AG04450 (cell line): ENCODE data around the gene SCPEP1. TPM values are rescaled to one million over a fixed set of nuclear protein-coding genes. Genes with fewer than 3 reads are reported as not detected.
A peak's percentile ranks its signal among the peaks of the same experiment; 100 is the strongest.

Experiments
- CTCF ChIA-PET: fragments of 300-600, 350-600 bp; formaldehyde crosslinking; extraction: SDS; loops from one replicate; lab custom pipeline; 2022; ENCODE audit warnings: antibody characterized with exemption, inconsistent platforms; lab: Charles Lee
- POLR2A ChIA-PET: fragments of 350-600 bp; formaldehyde crosslinking; extraction: SDS; loops from one replicate; lab custom pipeline; 2021; ENCODE audit warnings: antibody characterized with exemption, inconsistent platforms; lab: Yijun Ruan, JAX
- DNase-seq: peaks from one replicate; pipeline ENCODE4 v3.0.0-alpha.2; 2011; ENCODE audit warnings: low read depth, low spot score
- H3K27ac ChIP-seq: one replicate; pipeline ENCODE4 v1.5.1; 2012; ENCODE audit warnings: low read depth, low read length, control low read depth
- H3K27me3 ChIP-seq: one replicate; pipeline ENCODE4 v1.6.0; 2012; ENCODE audit warnings: low read length; ENCODE audit not compliant: control insufficient read depth, insufficient read depth
- H3K4me3 ChIP-seq: 2 replicates; pipeline ENCODE4 v1.5.1; 2011; ENCODE audit warnings: mild to moderate bottlenecking, low read depth, low read length, control low read depth
- H3K9me3 ChIP-seq: 2 replicates; pipeline ENCODE4 v1.5.1; 2012; ENCODE audit warnings: low read length; ENCODE audit not compliant: control insufficient read depth, insufficient read depth
- CTCF ChIP-seq: IDR thresholded peaks from 2 replicates; pipeline ENCODE4 v1.5.1; 2011; ENCODE audit warnings: low read depth, low read length, control low read depth, inconsistent platforms
- polyA minus RNA-seq: library from RNA; depleted of rRNA, polyadenylated mRNA; stranded (reverse); fragments of >200 nt; gene quantifications from 2 replicates; pipeline ENCODE4 v1.2.3, GENCODE V29; 2011; rRNA and poly(A)+ RNA removed
- polyA plus RNA-seq: library from polyadenylated mRNA; depleted of rRNA; stranded (reverse); fragments of >200 nt; gene quantifications from 2 replicates; pipeline ENCODE4 v1.2.3, GENCODE V29; 2011; rRNA removed

Gene SCPEP1, protein sequence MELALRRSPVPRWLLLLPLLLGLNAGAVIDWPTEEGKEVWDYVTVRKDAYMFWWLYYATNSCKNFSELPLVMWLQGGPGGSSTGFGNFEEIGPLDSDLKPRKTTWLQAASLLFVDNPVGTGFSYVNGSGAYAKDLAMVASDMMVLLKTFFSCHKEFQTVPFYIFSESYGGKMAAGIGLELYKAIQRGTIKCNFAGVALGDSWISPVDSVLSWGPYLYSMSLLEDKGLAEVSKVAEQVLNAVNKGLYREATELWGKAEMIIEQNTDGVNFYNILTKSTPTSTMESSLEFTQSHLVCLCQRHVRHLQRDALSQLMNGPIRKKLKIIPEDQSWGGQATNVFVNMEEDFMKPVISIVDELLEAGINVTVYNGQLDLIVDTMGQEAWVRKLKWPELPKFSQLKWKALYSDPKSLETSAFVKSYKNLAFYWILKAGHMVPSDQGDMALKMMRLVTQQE
- polyA plus RNA-seq: 58.7 and 66.4 TPM in 2 replicates
- 7.3 and 8.0 TPM in 2 replicates for polyA minus RNA-seq

DNA sequence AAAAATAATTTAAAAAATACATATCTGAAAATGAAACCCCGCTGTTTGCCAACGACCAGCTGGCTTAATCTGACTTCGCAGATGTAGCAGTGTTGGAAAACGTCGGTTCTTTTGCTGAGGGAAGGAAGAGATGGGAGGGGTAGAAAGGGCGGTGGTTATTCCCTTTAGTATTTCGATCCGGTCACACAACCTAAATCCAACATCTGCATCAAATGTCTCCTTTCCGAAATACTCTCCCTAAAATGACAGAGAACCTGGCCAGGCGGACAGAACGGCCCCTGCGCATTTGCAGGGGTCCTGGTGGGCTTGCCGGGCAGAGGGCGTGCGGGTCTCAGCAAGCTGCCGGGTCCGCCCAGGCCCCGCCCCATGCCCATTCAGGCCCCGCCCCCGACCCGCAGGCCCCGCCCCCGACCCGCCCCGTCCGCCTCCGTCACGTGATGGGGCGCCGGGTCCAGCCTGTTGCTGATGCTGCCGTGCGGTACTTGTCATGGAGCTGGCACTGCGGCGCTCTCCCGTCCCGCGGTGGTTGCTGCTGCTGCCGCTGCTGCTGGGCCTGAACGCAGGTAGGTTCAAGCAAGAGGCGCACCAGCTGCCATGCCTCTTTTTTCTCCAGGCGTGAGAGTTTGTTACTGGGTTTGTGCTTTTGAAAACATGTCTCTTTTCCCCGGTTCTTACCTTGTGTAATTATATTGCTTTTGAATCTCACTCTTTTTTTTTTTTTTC is at the start of gene SCPEP1:
SCPEP1 (plus strand) TSS at position 459 of the 723 bp plus-strand sequence; CDS start at position 488, 29 bp downstream.
- no peaks in the 10 kb centered on the region for H3K9me3 ChIP-seq
- peak; percentile 44 for DNase-seq
- peak within 1 kb of the TSS; percentile 89 for H3K4me3 ChIP-seq
- ChIA-PET POLR2A (interaction anchor here (0.5 to 1.4 kb wide), 2 partner anchors 64 to 815 kb away, joined by 3 to 4 read pairs; partner anchors contain the start of gene TRIM25), CTCF (interaction anchor here (1.0 to 1.8 kb wide), 4 partner anchors 10 to 158 kb away, joined by 3 to 6 read pairs (median 4); partner anchors contain the start of gene COIL)
- no peak within 1 kb of the TSS for H3K27ac ChIP-seq
- TF ChIP-seq CTCF: no peak
- peaks cover 7% of the 10 kb centered on the region for H3K27me3 ChIP-seq

- DNase-seq: no peak
- Histone ChIP-seq H3K4me3 (no peak overlapping the region), H3K27me3 (no peaks in the 10 kb centered on the region), H3K9me3 (peaks cover 4% of the 10 kb centered on the region), H3K27ac (no peak overlapping the region)
- POLR2A ChIA-PET: no interaction called here
- CTCF ChIA-PET: interaction anchor here (1.1 to 1.3 kb wide), 2 partner anchors 32 to 109 kb away, joined by 3 to 5 read pairs; partner anchors contain the start of gene COIL
- TF ChIP-seq CTCF: no peak
Observed at GRCh38 chr17:56928586-56928985, 49.3 kb upstream of the SCPEP1 start.

DNA sequence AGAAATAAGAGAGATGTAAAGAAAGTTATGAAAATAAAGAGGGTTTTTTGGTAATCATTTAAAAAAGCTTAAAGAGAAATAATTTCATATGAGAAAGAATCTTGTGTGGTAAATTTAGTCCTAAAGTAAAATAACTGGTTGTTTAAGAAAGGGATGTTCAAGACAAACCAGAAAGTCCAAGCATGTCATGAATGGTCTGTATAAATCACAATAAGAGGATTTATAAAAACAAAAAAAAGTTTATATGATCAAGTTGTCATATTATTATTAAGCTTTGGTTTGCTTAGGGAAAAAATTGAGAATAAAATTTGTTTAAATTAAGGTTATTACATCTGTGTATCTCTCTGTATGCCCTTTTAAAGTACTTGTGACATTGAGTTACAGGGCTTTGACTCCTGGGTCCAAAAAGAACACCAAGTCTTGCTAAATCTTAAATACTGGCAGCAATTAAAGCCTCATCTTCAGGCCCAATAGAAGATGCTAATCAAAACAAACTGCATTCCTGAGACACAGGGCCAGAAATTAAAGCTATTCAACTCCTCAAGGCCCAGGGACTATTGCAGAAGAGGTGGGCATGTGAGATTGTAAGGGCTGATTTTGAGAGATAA is 48.5 kb upstream of the SCPEP1 start:
- no peak for TF ChIP-seq CTCF
- Histone ChIP-seq H3K9me3 (peaks cover 4% of the 10 kb centered on the region), H3K4me3 (no peak overlapping the region), H3K27me3 (no peaks in the 10 kb centered on the region), H3K27ac (no peak overlapping the region)
- POLR2A ChIA-PET: no interaction called here
- CTCF ChIA-PET: interaction anchor here (1.1 to 3.1 kb wide), 2 partner anchors 31 to 110 kb away, joined by 3 to 10 read pairs; partner anchors contain the start of gene COIL
- no peak for DNase-seq

DNA sequence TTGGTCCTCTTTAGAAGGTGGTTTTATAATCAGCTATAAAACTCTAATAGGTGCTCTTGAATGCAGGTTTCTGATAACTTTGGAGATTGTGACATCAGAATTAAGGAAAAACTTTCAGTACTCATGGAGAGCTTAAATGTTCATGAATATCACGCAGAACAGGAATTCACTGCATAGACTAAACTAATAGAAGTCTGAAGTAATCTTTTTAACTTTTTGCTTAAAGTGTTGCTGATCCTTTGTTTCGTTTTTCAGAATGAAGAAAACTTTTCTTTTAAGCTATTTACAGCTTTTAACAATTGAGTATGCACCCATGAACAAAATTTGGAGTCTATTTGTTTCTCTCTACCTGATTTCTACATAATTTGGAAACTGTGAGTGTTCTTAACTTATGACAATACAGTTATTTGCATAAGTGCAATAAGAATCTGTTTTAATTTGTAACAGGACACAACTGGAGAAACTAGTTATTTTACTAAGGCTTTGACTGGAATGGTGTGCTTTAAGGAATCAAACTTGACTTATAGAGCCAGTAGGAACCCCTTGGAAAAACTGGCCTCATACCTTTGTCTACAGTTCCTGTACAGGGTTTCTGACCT is 47.1 kb upstream of the SCPEP1 start:
- H3K9me3 ChIP-seq: peaks cover 4% of the 10 kb centered on the region
- CTCF ChIA-PET: interaction anchor here (1.0 to 3.1 kb wide), 2 partner anchors 110 to 112 kb away, joined by 4 to 10 read pairs; no protein-coding TSS in a partner anchor
- H3K27me3 ChIP-seq: no peaks in the 10 kb centered on the region
- no peak overlapping the region for H3K4me3 ChIP-seq
- no peak for TF ChIP-seq CTCF
- DNase-seq: no peak
- POLR2A ChIA-PET: interaction anchor here (1.0 kb wide), 1 partner anchor 17 kb away, joined by 3 read pairs; no protein-coding TSS in a partner anchor
- no peak overlapping the region for H3K27ac ChIP-seq
